Right renal pelvis (tissue), 4 donors: ENCODE data around the gene KIF21B. TPM values are rescaled to one million over a fixed set of nuclear protein-coding genes. Genes with fewer than 3 reads are reported as not detected.

ENCODE experiments used
- DNase-seq, 4 donors: peaks; one replicate each; pipeline ENCODE4 v3.0.0-alpha.2; 2013; ENCODE audit warnings: low read depth in 4 of 4, low spot score in 3 of 4, missing footprints in 1 of 4
- polyA plus RNA-seq, 4 donors: library from polyadenylated mRNA; unstranded; fragments of 120-200 nt; gene quantifications; one replicate each; pipeline ENCODE4 v1.2.1, GENCODE V29; 2013; ENCODE audit not compliant: insufficient read length in 4 of 4

The KIF21B gene
- polyA plus RNA-seq, 4 donors: 2.2 to 3.0 (median 2.4) TPM

- no peak for DNase-seq
Observed at GRCh38 chr1:201021630-201022492, 1.7 kb downstream of the KIF21B start.

GRCh38 chr1:201020721-201021629 is 2.5 kb downstream of the KIF21B start:
- DNase-seq: no peak

- DNase-seq: no peak
Observed at GRCh38 chr1:201020040-201020591, 3.4 kb downstream of the KIF21B start.

- no peak for DNase-seq
Observed at GRCh38 chr1:201019321-201019977, 4.1 kb downstream of the KIF21B start.

- DNase-seq: no peak
Observed at GRCh38 chr1:201017828-201018163, 5.7 kb downstream of the KIF21B start.

GRCh38 chr1:201016943-201017827 is 6.3 kb downstream of the KIF21B start:
- no peak for DNase-seq

GRCh38 chr1:201016211-201016651 is 7.3 kb downstream of the KIF21B start:
- peak in 2 of 4 donors; percentile 18 to 28 for DNase-seq

GRCh38 chr1:201015551-201016091 is 7.9 kb downstream of the KIF21B start:
- no peak for DNase-seq

- no peak for DNase-seq
Observed at GRCh38 chr1:201014816-201015200, 8.7 kb downstream of the KIF21B start.

- no peak for DNase-seq
Observed at GRCh38 chr1:201013991-201014815, 9.3 kb downstream of the KIF21B start.

- no peak for DNase-seq
Observed at GRCh38 chr1:201013031-201013485, 10.5 kb downstream of the KIF21B start.

- DNase-seq: no peak
Observed at GRCh38 chr1:201011616-201012015, 11.9 kb downstream of the KIF21B start.

- no peak for DNase-seq
Observed at GRCh38 chr1:201009962-201010645, 13.4 kb downstream of the KIF21B start.

- no peak for DNase-seq
Observed at GRCh38 chr1:201008666-201009360, 14.7 kb downstream of the KIF21B start.

GRCh38 chr1:201007481-201007880 is 16.0 kb downstream of the KIF21B start:
- DNase-seq: no peak

GRCh38 chr1:201006450-201006849 is 17.1 kb downstream of the KIF21B start:
- no peak for DNase-seq

GRCh38 chr1:201004732-201005131 is 18.8 kb downstream of the KIF21B start:
- no peak for DNase-seq
